Measurements from ENCODE around the gene SP140.

The SP140 gene

DNA sequence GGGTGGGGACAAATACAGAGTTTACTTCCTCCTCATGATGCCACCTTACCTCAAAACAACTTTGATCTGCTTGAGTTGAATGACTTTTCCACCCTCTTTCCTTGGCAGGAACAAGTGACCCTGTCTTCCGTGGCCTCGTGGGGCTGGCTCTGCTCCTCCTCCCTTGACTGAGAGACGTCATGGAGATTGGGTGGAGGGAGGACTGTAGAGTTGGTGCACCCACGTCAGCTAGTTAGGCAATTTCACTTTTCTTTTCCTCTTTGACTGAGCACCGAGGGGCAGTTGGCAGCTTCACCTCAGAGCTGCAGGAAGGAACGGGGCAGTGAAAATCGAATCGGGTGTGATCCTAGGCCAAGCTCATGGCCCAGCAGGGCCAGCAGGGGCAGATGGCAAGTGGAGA, at the start of gene SP140:
SP140 (plus strand) TSS at position 251 of the 400 bp plus-strand sequence; CDS start at position 360, 109 bp downstream.
- TF ChIP-seq POLR2A (IDR thresholded peaks at IDR 0.05; ENCODE audit: low read length), result no peak
- TF ChIP-seq GATA1 (IDR thresholded peaks at IDR 0.05; ENCODE audit: low read depth, low read length), result no peak
- no peak for DNase-seq

DNA sequence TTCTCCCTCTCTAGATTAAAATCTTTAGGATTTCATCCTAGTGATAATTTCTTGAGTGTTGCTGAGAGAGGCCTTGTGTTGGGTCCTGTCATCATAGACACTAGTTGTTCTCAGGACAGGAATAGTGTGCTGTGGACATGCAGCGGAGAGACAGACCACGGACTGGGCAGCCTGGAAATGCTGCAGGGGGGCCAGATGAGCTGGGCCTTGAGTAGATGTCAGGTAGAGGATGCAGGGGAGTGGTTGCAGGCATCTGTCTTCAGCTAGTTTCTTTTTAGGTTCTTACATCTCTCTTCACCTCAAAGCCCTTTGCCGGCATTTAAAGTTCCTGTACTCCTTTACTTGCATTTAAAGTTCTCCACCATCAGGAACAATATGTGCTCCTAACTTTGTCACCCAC, 48.5 kb upstream of the SP140 start:
- no peak for DNase-seq
- TF ChIP-seq GATA1 (IDR thresholded peaks at IDR 0.05; ENCODE audit: low read depth, low read length) (no peak), POLR2A (IDR thresholded peaks at IDR 0.05; ENCODE audit: low read length) (no peak)

DNA sequence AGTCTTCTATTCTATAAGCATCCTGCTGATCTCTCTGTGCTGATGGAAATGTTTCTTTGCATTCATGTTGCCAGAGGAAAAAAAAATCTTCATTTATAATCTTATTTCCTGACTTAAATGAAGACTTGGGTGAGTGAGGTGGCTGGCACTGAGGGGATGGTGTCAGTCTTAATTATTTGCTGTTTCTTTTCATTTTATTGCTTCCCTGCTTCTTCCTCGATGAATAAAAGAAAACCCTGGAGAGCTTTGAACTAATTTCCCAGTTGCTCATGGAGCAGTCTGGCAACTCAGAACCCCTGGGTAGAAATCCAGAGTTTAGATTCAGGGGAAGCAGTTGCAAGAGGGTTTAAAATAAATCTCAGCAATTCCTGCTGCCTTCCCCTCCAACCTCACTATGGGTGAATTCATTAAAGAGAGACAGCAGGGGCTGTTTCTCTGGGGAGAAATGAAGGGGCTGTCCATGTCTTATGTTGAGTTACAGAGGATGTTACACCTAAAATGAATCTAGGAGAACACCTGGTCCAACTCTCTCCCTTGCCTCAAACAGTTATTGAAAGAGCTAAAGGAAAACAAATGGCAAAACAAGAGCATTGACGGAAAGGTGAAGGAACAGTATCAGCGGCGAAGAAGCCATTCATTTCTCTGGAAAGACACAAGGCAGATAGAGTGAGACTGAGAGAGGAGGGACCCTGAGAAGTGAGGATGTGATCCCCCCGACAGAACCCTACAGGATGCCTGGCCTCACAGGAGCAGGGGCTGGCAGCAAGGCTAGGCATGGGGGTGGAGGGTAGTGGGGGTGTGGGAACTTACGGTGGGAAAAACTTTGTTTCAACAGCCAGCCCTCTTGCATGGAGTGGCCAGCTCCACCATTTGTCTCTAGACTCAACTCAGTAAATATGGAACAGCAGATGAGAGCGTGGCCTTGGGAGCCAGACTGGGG, 46.7 kb upstream of the SP140 start:
- TF ChIP-seq POLR2A (IDR thresholded peaks at IDR 0.05; ENCODE audit: low read length), result no peak
- TF ChIP-seq GATA1 (IDR thresholded peaks at IDR 0.05; ENCODE audit: low read depth, low read length), result no peak
- no peak for DNase-seq

DNA sequence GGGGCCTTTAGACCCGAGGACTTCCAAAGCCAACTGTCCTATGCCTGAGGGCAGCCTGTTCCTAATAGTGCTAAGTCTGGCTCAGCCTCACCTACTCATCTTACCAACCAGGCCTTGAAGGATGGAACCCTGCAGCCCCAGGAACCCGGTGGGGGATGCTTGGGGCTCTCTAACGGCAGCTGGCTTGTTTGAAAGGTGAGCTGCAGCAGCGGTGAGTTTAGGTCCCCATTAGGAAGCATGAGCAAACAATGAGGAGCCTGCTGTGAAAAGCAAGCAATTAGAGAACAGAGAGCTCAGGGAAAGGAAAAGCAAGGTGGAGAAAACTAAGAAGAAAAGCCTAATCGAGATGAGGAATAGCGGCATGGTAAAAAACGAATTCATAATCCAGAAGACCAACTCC, 45.6 kb upstream of the SP140 start:
- no peak for DNase-seq
- TF ChIP-seq POLR2A (IDR thresholded peaks at IDR 0.05; ENCODE audit: low read length) (no peak), GATA1 (IDR thresholded peaks at IDR 0.05; ENCODE audit: low read depth, low read length) (no peak)

DNA sequence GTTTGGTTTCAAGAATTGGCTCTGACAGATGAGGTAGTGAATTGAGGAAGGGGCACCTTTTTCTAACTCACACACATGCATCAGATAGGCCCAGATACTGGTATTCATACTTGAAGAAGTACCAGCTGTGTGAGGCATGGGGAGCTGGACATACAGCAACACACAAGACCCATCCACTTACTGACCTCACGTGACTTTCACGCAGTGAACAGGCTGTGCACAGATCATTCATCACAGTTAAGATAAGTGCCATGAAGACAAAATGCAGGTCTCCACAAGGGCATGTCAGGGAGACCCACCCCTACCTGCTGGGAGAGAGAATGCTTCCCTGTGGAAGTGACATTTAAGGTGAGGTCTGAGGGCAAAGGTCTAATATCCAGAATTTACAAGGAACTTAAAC, 44.3 kb upstream of the SP140 start:
- no peak for TF ChIP-seq POLR2A (IDR thresholded peaks at IDR 0.05; ENCODE audit: low read length)
- TF ChIP-seq GATA1 (IDR thresholded peaks at IDR 0.05; ENCODE audit: low read depth, low read length), result no peak
- no peak for DNase-seq

DNA sequence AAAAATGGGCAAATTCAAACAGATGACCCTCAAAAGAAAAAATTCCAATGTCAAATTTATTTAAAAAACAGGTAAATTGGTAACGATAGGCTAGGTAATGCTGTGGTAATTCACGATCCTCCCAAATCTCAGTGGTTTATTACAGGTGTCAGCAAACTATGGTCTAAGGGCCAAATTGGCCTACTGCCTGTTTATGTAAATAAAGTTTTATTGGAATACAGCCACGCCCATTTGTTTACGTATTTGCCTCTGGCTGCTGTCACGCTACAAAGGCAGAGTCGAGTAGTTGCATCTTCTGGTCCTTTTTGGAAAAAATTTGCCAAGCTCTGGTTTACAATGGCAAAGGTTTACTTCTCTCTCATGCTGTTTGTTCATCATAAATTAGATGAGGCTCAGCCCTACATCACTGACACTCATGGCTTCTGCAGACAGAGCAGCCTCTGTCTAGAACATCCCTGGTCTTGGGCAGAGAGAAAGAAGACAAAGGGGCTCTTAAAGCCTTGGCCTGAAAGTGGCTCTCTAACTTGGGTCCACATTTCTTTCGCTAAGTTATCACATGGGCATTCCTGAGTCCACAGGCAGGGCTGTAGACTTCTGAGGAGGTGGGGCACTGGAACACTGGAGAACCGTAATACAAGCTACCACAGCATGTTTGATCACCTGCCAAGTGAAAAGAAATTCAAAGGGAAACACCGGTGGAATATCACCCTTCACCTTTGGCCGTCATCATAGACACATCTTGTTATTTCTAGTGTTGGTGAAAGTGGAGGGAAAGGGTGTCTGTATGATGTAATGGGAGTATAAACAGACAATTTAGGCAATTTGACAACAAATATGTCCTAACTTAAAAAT, 40.6 kb upstream of the SP140 start:
- TF ChIP-seq GATA1 (IDR thresholded peaks at IDR 0.05; ENCODE audit: low read depth, low read length) (no peak), POLR2A (IDR thresholded peaks at IDR 0.05; ENCODE audit: low read length) (no peak)
- no peak for DNase-seq

DNA sequence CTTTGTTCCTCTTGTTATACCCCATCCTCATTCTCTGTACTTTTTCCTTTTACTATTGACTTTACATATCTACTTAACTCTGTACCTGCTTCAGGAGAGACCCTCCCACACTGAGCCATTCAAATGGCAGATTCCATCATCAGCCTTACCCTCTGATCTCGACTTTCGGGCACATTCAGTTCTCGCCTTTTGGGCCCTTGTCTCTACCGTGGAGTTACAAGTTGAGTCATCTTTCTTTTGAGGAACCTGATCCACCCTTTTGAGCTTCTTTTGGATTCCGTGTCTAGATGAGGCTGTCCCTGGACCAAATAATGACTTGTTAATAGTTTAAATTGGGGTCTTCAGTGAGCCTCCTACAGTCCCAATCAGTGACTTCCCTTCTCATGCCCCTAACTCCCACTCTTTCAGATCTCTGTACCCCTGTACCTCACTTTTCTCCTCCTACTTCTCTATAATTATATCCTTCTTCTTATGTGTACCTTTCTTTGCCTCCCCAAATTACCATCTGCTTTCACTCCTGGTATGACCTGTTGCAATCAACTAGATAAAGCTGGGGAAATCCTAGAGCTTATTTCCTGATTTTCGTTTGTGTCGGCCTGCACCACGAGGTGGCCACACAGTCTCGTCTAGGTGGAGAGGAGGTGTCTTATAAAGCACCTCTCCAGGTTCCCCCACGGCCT, 23.0 kb upstream of the SP140 start:
- no peak for DNase-seq
- TF ChIP-seq POLR2A (IDR thresholded peaks at IDR 0.05; ENCODE audit: low read length), result no peak
- TF ChIP-seq GATA1 (IDR thresholded peaks at IDR 0.05; ENCODE audit: low read depth, low read length), result no peak

DNA sequence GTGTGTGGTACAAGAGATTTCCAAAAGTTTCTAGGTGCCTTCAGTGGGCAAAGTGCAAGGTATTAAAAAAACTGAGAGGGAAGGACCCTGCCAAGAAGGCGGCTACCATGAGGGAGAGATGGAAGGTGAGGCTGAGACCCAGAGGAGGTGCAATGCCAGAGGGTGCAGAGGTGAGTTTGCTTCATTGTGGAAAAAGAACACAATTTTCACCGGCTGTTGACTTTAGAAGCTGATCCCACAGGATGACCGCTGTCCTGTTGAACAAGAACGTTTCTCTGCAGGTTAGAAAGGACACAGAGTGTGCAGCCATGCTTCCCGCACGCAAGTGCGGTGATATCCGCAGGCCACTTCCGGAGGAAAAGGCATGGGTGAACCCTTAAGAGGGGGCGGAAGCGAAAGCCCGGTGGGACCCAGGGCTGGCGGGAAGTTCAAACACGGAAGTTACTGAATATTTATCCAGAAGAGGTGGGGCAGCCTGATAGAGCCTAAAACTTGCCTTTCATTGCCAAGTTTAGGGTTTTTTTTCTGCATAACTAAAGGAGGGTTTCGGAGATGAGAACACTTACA, 22.3 kb upstream of the SP140 start:
- no peak for DNase-seq
- TF ChIP-seq GATA1 (IDR thresholded peaks at IDR 0.05; ENCODE audit: low read depth, low read length) (no peak), POLR2A (IDR thresholded peaks at IDR 0.05; ENCODE audit: low read length) (no peak)

DNA sequence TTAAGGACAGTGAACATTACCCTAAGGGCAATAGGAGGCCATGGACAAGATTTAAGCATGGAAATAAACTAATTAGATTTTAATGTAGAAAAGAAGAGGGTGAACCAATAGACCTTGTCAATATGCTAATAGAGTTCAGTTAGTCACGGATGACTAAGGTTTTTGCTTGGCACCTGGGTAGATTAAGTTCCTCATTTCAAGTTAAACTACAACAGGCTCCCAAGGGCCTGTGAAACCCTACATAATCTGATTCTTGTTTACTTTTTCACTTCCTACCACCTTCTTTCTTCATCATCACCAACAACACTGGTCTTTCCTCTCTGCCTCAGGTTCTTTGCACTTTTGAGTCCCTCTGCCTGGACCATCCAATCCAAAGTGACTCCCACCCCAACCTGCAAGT, 20.5 kb upstream of the SP140 start:
- no peak for DNase-seq

DNA sequence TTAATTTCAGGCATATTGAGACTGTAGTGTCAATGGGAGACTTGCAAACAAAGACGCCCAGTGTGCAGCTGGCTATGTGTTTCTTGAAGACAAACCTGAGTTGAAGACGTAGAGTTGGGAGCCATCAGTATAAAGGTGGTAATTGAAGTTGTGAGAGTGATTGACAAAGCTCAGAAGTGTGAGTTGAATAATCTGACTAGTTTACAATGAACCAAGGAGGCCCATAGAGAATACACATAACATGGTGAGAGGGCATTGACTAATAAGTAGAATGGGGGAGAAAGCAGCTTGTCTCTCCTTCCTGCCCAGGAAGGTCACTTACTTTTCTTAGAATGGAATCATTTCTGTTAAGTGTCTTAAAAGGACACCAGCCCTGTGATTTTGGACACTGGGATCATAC, 19.8 kb upstream of the SP140 start:
- TF ChIP-seq POLR2A (IDR thresholded peaks at IDR 0.05; ENCODE audit: low read length), result no peak
- TF ChIP-seq GATA1 (IDR thresholded peaks at IDR 0.05; ENCODE audit: low read depth, low read length), result no peak
- no peak for DNase-seq

More for the DNA sequence above, 20.5 kb upstream of the SP140 start:
- TF ChIP-seq GATA1 (IDR thresholded peaks at IDR 0.05; ENCODE audit: low read depth, low read length), result no peak
- TF ChIP-seq POLR2A (IDR thresholded peaks at IDR 0.05; ENCODE audit: low read length), result no peak

DNA sequence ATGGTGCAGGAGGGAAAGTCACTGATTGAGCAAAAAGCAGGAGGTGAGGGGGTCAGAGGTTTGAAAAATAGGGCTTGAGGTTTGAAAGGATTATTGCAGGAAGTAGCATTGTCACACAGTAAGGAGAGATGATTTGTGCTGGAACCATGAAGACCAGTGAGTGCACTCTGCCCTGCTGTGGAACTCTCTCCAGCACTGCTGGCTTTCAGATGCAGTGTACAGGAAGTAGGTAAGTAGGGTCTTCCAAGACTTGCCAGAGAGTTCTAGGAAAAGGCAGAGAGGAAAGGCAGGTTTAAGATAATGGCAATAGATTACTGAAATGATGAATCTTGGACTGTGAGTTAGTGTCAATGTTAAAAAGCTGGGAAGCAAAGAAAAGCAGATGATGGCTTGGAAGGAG, 17.0 kb upstream of the SP140 start:
- TF ChIP-seq POLR2A (IDR thresholded peaks at IDR 0.05; ENCODE audit: low read length) (no peak), GATA1 (IDR thresholded peaks at IDR 0.05; ENCODE audit: low read depth, low read length) (no peak)
- DNase-seq, result no peak

DNA sequence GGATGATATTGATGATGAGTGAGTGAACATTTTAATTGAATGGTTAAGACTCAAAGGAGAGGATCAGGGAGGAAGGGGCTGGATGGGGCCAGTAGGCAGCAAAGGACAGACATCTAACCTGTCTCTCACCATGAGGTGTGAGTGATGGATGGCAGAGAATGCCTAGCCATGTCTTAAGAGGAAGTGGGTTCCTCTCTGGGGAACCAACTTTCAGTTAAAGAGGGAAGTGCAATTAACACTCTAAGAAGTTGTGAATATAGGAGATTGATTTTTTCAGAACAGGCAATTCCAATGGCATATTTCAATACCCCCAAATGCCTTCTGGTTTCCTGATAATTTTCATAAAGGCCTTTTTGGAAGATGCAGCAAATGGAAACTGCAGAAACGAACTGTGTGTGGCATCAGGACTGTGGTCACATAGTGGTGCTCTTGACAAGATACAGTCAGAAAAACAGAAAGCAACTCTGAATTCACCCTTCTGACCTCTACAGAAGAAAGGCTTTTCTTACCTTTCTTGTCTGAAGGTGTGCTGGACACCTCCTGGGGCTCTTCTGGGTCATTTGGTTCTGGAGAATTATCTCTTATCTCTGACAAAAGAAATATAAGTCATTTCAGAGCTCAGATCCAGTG, 16.0 kb upstream of the SP140 start:
- no peak for TF ChIP-seq GATA1 (IDR thresholded peaks at IDR 0.05; ENCODE audit: low read depth, low read length)
- TF ChIP-seq POLR2A (IDR thresholded peaks at IDR 0.05; ENCODE audit: low read length), result no peak

DNA sequence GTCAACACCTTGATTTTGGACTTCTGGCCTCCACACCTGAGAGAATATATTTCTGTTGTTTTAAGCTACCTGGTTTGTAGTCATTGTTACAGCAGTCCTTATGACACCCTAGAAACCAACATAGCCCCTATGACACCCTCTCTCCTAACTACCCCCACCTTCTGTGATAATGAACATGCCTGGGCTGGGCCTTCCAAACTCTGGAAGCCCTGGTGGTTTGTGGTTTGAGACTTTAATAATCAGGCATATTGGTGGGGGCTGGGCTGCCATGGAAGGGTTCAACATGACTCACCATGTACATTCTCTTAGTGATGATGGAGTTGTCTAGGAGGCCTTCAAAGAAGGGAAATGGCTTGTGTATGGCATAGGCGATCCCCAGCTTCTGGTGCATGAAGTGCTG, 9.0 kb upstream of the SP140 start:
- DNase-seq, result no peak
- TF ChIP-seq POLR2A (IDR thresholded peaks at IDR 0.05; ENCODE audit: low read length) (no peak), GATA1 (IDR thresholded peaks at IDR 0.05; ENCODE audit: low read depth, low read length) (no peak)

More for the DNA sequence above, 16.0 kb upstream of the SP140 start:
- DNase-seq, result no peak

All from erythroblast (primary cell).